HepG2 (cell line): ENCODE measurements around the gene SENP6. TPM values are rescaled to one million over a fixed set of nuclear protein-coding genes. Genes with fewer than 3 reads are reported as not detected.

Experiments used
- HBP1 ChIP-seq: IDR thresholded peaks from 2 replicates; pipeline ENCODE4 v1.6.1; 2016; ENCODE audit warnings: low read depth, control low read depth
- KMT2B ChIP-seq: IDR thresholded peaks from 2 replicates; pipeline ENCODE4 v1.6.1; 2016; ENCODE audit warnings: missing genetic modification reagents, missing compliant biosample characterization
- MBNL3 ChIP-seq: fragments of 250-450 bp; sonication (Bioruptor Pico); conservative IDR thresholded peaks from 2 replicates; pipeline ENCODE4 v1.8.0; 2022; ENCODE audit warnings: mild to moderate bottlenecking, inconsistent platforms
- PHF21A ChIP-seq: sonication (generic); formaldehyde crosslinking; IDR thresholded peaks from 2 replicates; pipeline ENCODE4 v1.5.0; 2020; ENCODE audit warnings: mild to moderate bottlenecking, missing genetic modification reagents
- PRMT3 ChIP-seq: sonication (generic); formaldehyde crosslinking; IDR thresholded peaks from 2 replicates; pipeline ENCODE4 v1.8.1; 2022; ENCODE audit warnings: low read depth, mild to moderate bottlenecking, moderate library complexity, missing genetic modification reagents, borderline replicate concordance
- SRF ChIP-seq: IDR thresholded peaks from 2 replicates; pipeline ENCODE4 v1.6.1; 2011; ENCODE audit warnings: mild to moderate bottlenecking, low read depth, low read length, moderate library complexity
- SRSF9 ChIP-seq: fragments of 200-400 bp; formaldehyde crosslinking; IDR thresholded peaks from 2 replicates; pipeline ENCODE4 v1.6.1; 2018; ENCODE audit warnings: borderline replicate concordance, mild to moderate bottlenecking, low read depth, low read length; ENCODE audit not compliant: insufficient read depth, poor library complexity, severe bottlenecking
- STAG1 ChIP-seq: sonication (generic); formaldehyde crosslinking; IDR thresholded peaks from 2 replicates; pipeline ENCODE4 v1.4.0; 2020; ENCODE audit warnings: missing genetic modification reagents
- TGIF2 ChIP-seq: IDR thresholded peaks from 2 replicates; pipeline ENCODE4 v1.6.1; 2016; ENCODE audit warnings: control low read depth, missing compliant biosample characterization
- USF2 ChIP-seq, 2 experiments: sonication (generic) in 1 of 2; formaldehyde crosslinking in 1 of 2; IDR thresholded peaks; 2 replicates each; pipeline versions ENCODE4 v1.5.1 to v1.6.1; 2011 to 2020; ENCODE audit warnings: borderline replicate concordance in 1 of 2, low read depth in 1 of 2, low read length in 1 of 2, mild to moderate bottlenecking in 1 of 2, missing genetic modification reagents in 1 of 2, moderate library complexity in 1 of 2
- YEATS4 ChIP-seq: sonication (generic); formaldehyde crosslinking; IDR thresholded peaks from 2 replicates; pipeline ENCODE4 v1.4.0; 2020; ENCODE audit warnings: missing genetic modification reagents, borderline replicate concordance
- ZBTB7B ChIP-seq: sonication (generic); formaldehyde crosslinking; IDR thresholded peaks from 2 replicates; pipeline ENCODE4 v1.4.0; 2020; ENCODE audit warnings: missing genetic modification reagents
- ZNF260 ChIP-seq: sonication (generic); formaldehyde crosslinking; IDR thresholded peaks from 2 replicates; pipeline ENCODE4 v1.4.0; 2020; ENCODE audit warnings: missing genetic modification reagents, low read depth, mild to moderate bottlenecking, borderline replicate concordance
- ZNF280D ChIP-seq: sonication (generic); formaldehyde crosslinking; IDR thresholded peaks from 2 replicates; pipeline ENCODE4 v1.5.1; 2020; ENCODE audit warnings: mild to moderate bottlenecking, missing genetic modification reagents
- ZNF609 ChIP-seq: sonication (generic); formaldehyde crosslinking; IDR thresholded peaks from 2 replicates; pipeline ENCODE4 v1.4.0; 2020; ENCODE audit warnings: mild to moderate bottlenecking, missing genetic modification reagents, borderline replicate concordance
- polyA plus RNA-seq, 8 experiments: library from polyadenylated mRNA; depleted of rRNA in 3 of 8; stranded (reverse) in 7 of 8; unstranded in 1 of 8; fragments of >200 nt; fragmentation: Illumina TruSeq in 4 of 8; extraction: Trizol in 4 of 8; gene quantifications; 2 replicates each; pipeline versions ENCODE4 v1.2.1 to v1.2.3, GENCODE V29; 2011 to 2016; ENCODE audit warnings: low read depth in 4 of 8, missing spikeins in 1 of 8, mixed read lengths in 1 of 8; ENCODE audit not compliant: insufficient read depth in 1 of 8
- total RNA-seq, 5 experiments: library from RNA; depleted of rRNA; stranded (reverse); fragments of >200 nt; fragmentation: Illumina TruSeq; extraction: Trizol; gene quantifications; 2 replicates each; pipeline ENCODE4 v1.2.3, GENCODE V29; 2016; ENCODE audit warnings: low read depth in 1 of 5

SENP6 gene
- total and polyA plus RNA-seq, 2 of the 13 experiments (the other 11 are each of a cell fraction or from before 2014, with no cell fraction given) = 21.9 to 50.1 TPM

GRCh38 chr6:75601304-75602245 lies at the start of gene SENP6 (continued):
- TF ChIP-seq KMT2B (peak; percentile 88), STAG1 (no peak), USF2 (IDR thresholded peaks at IDR 0.05; ENCODE audit: low read depth, low read length) (no peak), USF2 (CRISPR knock-in tag; IDR thresholded peaks at IDR 0.05; ENCODE audit: borderline replicate concordance) (no peak), PHF21A (CRISPR knock-in tag) (no peak; the same call in 1 of the 2 replicates), MBNL3 (CRISPR knock-in tag) (no peak), PRMT3 (CRISPR knock-in tag) (no peak), YEATS4 (CRISPR knock-in tag) (peak; percentile 89), ZNF280D (CRISPR knock-in tag) (peak; percentile 59; the same call in 1 of the 2 replicates), ZNF260 (no peak), SRF (no peak), TGIF2 (CRISPR knock-in tag) (peak; percentile 79), SRSF9 (no peak), ZBTB7B (CRISPR knock-in tag) (peak; percentile 66), HBP1 (no peak; the same call in 1 of the 2 replicates), ZNF609 (no peak; the same call in 1 of the 2 replicates)
